ENCODE results near the gene ZNF512B. TPM values are rescaled to one million over a fixed set of nuclear protein-coding genes. Genes with fewer than 3 reads are reported as not detected.

ZNF512B gene
- total RNA-seq, 1 donor from 2014 or later = 17.6 TPM

- peak; percentile 57 for ATAC-seq
- H3K27ac ChIP-seq = peak overlapping the region; percentile 92
- peaks cover 61% of the 10 kb centered on the region for H3K4me1 ChIP-seq
These were observed 14.4 kb downstream of the ZNF512B start for GRCh38 chr20:63955281-63955826.

GRCh38 chr20:63953764-63954429 is 15.8 kb downstream of the ZNF512B start:
- ATAC-seq = no peak
- no peak for TF ChIP-seq CTCF (IDR thresholded peaks at IDR 0.05)
- peaks cover 76% of the 10 kb centered on the region for H3K4me1 ChIP-seq
- H3K9me3 ChIP-seq = no peaks in the 10 kb centered on the region
- peak overlapping the region; percentile 8 for H3K27ac ChIP-seq
- no peaks in the 10 kb centered on the region for H3K27me3 ChIP-seq
- intact Hi-C loops (cut with DNase I) = no loop called here
- no peaks in the 10 kb centered on the region for H3K36me3 ChIP-seq
- no peak overlapping the region for H3K4me3 ChIP-seq
- DNase-seq = no peak

More at GRCh38 chr20:63955281-63955826, 14.4 kb downstream of the ZNF512B start:
- Histone ChIP-seq H3K4me3 (peak overlapping the region; percentile 94), H3K36me3 (no peaks in the 10 kb centered on the region), H3K27me3 (no peaks in the 10 kb centered on the region), H3K9me3 (no peaks in the 10 kb centered on the region)
- DNase-seq = peak; percentile 85
- intact Hi-C loops (cut with DNase I) = no loop called here
- peak; percentile 48 for TF ChIP-seq CTCF (IDR thresholded peaks at IDR 0.05)

- no peak overlapping the region for H3K27ac ChIP-seq
- no peaks in the 10 kb centered on the region for H3K9me3 ChIP-seq
- H3K36me3 ChIP-seq = no peaks in the 10 kb centered on the region
- intact Hi-C loops (cut with DNase I) = no loop called here
- no peak for DNase-seq
- H3K4me1 ChIP-seq = peaks cover 80% of the 10 kb centered on the region
- ATAC-seq = no peak
- H3K27me3 ChIP-seq = no peaks in the 10 kb centered on the region
- no peak overlapping the region for H3K4me3 ChIP-seq
- no peak for TF ChIP-seq CTCF (IDR thresholded peaks at IDR 0.05)
These were observed 17.0 kb downstream of the ZNF512B start for GRCh38 chr20:63952769-63953168.

- H3K4me1 ChIP-seq = peaks cover 80% of the 10 kb centered on the region
- ATAC-seq (no peak), DNase-seq (no peak)
- H3K27me3 ChIP-seq = no peaks in the 10 kb centered on the region
- H3K27ac ChIP-seq = no peak overlapping the region
- intact Hi-C loops (cut with DNase I) = no loop called here
- no peaks in the 10 kb centered on the region for H3K36me3 ChIP-seq
- no peaks in the 10 kb centered on the region for H3K9me3 ChIP-seq
- H3K4me3 ChIP-seq = no peak overlapping the region
- TF ChIP-seq CTCF (IDR thresholded peaks at IDR 0.05) = no peak
These were observed 17.6 kb downstream of the ZNF512B start for GRCh38 chr20:63952210-63952535.

GRCh38 chr20:63951398-63952209 is 18.1 kb downstream of the ZNF512B start:
- Histone ChIP-seq H3K36me3 (no peaks in the 10 kb centered on the region), H3K9me3 (no peaks in the 10 kb centered on the region), H3K27ac (peak overlapping the region; percentile 17), H3K4me3 (no peak overlapping the region), H3K4me1 (peaks cover 76% of the 10 kb centered on the region), H3K27me3 (no peaks in the 10 kb centered on the region)
- DNase-seq = no peak
- TF ChIP-seq CTCF (IDR thresholded peaks at IDR 0.05) = no peak
- intact Hi-C loops (cut with DNase I) = no loop called here
- ATAC-seq = no peak
